GM18868 (cell line): Measurements from ENCODE around the gene ZNF414.

ENCODE experiments used
- ATAC-seq: cut with Tn5 transposase; IDR thresholded peaks from one replicate; pipeline ENCODE4 v1.9.1; 2021; ENCODE audit warnings: mild to moderate bottlenecking, moderate library complexity; ENCODE audit not compliant: unreplicated experiment

Gene ZNF414

GRCh38 chr19:8468761-8469373 lies 45.1 kb downstream of the ZNF414 start:
- ATAC-seq = no peak

DNA sequence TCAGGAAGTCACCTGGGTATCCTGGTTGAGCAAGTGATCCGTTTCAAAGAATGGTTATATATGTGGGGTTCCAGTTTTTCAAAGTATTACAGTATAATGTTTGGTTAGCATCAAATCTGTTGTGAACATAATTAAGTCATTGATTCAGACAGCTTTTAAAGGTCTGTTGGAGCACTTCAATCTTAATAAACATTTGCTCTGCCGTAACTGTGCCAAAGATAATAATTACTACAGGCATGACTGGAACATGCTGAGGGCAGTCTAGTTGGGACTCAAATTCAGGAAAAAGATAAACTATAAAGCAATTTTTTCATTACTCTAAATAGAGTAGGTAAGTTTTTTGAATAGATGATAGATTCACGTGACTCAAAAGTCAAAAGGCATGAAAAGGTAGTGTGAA lies 45.8 kb downstream of the ZNF414 start:
- ATAC-seq = no peak

DNA sequence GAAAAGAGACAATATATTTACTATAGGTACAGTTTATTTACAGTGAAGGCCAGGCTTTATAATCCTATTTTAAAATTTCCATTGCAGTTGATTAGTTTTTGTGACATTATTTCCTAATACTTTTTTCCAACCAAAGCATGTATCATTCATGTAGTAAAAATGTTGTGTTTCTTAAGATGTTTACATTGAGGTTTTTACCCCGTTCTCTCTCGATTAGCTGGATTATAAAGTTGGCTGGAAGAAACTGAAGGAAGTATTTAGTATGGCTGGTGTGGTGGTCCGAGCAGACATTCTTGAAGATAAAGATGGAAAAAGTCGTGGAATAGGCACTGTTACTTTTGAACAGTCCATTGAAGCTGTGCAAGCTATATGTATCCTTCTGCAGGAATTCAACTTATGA lies 47.9 kb downstream of the ZNF414 start:
- no peak for ATAC-seq

GRCh38 chr19:8463365-8463764 lies 50.6 kb downstream of the ZNF414 start:
- no peak for ATAC-seq

DNA sequence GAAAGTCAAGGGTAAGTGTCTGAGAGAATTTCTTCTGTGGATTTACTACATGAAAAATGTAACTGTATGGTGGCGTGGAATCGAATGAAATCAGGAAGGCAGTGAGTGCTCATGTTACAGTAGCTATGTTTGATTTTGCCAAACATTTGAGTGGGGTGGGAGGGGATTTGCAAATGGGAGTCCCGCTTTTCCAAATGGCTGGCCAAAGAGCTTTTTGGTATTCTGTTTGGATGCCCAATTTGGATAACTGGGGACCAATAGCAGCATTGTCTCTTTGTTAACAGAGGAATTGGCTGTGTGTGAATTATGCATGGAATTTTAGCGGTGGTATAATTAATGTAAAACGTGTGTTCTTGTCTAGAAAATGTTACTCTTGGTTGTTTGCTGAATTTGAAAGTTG lies 51.4 kb downstream of the ZNF414 start:
- no peak for ATAC-seq

GRCh38 chr19:8461891-8462290 lies 52.1 kb downstream of the ZNF414 start:
- ATAC-seq = no peak

DNA sequence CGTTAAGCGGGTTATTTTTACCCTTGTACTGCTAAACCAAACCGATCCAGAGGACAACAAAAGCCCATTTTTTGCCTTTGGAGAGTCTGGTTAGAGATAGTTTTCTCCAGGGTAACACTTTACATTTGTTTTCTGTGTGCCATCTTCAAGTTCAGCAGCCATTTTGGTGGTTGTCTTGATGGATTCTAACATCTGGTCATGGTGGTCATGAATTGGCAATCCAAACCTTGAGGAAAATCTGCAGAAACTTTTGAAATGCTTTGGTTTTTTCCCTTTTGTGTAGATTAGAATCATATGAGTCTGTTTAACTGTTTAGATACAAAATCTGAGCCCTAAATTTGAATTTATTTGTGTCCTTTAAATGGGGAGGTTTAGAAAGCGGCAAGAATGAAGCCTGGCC lies 52.6 kb downstream of the ZNF414 start:
- ATAC-seq = no peak

- no peak for ATAC-seq
These were observed 53.3 kb downstream of the ZNF414 start for GRCh38 chr19:8460516-8461298.
